ENCODE data around the gene PPP2R3B. TPM values are rescaled to one million over a fixed set of nuclear protein-coding genes. Genes with fewer than 3 reads are reported as not detected.
A peak's percentile ranks its signal among the peaks of the same experiment; 100 is the strongest.

Gene PPP2R3B
- total and polyA plus RNA-seq, 2 of the 13 experiments (the other 11 are each of a cell fraction or from before 2014, with no cell fraction given) = 17.0 to 21.4 TPM

DNA sequence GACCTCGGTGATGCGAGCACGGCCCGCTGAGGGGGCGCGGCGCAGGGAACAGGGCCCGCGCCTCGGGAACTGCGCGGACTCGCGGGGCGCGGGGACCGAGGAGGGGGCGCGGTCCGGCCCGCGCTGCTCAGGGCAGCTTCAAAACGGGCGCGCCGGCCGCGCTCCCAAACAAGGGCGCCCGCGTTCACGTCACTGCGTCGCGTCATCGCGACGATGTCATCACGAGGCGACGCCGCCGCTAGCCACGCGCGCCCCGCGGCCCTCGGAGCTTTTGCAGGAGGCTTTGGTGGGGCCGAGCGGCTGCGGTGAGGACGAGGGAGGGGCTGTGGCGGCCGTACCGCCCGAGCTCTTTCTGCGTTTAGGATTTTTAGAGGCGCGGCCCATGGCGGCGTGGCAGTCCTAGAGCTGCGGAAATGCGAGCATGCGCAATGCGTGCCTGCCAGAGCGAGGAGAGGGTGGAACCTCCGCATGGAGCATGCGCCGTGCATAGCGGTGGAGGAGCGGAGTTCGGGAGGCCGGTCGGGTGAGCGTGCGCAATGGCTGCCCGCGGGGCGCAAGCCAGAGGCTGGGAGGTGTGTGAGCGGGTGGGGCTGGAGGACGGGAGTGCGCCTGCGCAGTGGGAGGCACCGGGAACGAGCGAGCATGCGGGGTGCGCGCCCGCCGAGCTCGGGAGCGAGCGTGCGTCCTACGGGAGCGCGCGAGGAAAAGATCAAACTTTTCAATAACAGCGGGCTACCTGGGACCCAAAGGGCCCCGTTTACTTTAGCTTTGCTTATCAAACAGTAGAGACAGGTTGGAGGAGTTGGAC lies at the start of gene PPP2R3B (continued):
- TF ChIP-seq, protein P1, sequence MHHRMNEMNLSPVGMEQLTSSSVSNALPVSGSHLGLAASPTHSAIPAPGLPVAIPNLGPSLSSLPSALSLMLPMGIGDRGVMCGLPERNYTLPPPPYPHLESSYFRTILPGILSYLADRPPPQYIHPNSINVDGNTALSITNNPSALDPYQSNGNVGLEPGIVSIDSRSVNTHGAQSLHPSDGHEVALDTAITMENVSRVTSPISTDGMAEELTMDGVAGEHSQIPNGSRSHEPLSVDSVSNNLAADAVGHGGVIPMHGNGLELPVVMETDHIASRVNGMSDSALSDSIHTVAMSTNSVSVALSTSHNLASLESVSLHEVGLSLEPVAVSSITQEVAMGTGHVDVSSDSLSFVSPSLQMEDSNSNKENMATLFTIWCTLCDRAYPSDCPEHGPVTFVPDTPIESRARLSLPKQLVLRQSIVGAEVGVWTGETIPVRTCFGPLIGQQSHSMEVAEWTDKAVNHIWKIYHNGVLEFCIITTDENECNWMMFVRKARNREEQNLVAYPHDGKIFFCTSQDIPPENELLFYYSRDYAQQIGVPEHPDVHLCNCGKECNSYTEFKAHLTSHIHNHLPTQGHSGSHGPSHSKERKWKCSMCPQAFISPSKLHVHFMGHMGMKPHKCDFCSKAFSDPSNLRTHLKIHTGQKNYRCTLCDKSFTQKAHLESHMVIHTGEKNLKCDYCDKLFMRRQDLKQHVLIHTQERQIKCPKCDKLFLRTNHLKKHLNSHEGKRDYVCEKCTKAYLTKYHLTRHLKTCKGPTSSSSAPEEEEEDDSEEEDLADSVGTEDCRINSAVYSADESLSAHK (CRISPR knock-in tag; IDR thresholded peaks at IDR 0.05; ENCODE audit: borderline replicate concordance) = 0 out of 2 replicates have a peak, but pooled peaks have one; percentile 56
- TF ChIP-seq, protein P2, sequence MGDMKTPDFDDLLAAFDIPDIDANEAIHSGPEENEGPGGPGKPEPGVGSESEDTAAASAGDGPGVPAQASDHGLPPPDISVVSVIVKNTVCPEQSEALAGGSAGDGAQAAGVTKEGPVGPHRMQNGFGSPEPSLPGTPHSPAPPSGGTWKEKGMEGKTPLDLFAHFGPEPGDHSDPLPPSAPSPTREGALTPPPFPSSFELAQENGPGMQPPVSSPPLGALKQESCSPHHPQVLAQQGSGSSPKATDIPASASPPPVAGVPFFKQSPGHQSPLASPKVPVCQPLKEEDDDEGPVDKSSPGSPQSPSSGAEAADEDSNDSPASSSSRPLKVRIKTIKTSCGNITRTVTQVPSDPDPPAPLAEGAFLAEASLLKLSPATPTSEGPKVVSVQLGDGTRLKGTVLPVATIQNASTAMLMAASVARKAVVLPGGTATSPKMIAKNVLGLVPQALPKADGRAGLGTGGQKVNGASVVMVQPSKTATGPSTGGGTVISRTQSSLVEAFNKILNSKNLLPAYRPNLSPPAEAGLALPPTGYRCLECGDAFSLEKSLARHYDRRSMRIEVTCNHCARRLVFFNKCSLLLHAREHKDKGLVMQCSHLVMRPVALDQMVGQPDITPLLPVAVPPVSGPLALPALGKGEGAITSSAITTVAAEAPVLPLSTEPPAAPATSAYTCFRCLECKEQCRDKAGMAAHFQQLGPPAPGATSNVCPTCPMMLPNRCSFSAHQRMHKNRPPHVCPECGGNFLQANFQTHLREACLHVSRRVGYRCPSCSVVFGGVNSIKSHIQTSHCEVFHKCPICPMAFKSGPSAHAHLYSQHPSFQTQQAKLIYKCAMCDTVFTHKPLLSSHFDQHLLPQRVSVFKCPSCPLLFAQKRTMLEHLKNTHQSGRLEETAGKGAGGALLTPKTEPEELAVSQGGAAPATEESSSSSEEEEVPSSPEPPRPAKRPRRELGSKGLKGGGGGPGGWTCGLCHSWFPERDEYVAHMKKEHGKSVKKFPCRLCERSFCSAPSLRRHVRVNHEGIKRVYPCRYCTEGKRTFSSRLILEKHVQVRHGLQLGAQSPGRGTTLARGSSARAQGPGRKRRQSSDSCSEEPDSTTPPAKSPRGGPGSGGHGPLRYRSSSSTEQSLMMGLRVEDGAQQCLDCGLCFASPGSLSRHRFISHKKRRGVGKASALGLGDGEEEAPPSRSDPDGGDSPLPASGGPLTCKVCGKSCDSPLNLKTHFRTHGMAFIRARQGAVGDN (CRISPR knock-in tag; IDR thresholded peaks at IDR 0.05) = peak; percentile 91
- TF ChIP-seq ZNF501 (CRISPR knock-in tag; IDR thresholded peaks at IDR 0.05) = peak; percentile 75
- peak; percentile 99 for TF ChIP-seq ZFY (CRISPR knock-in tag; IDR thresholded peaks at IDR 0.05)
- TF ChIP-seq, protein P3, sequence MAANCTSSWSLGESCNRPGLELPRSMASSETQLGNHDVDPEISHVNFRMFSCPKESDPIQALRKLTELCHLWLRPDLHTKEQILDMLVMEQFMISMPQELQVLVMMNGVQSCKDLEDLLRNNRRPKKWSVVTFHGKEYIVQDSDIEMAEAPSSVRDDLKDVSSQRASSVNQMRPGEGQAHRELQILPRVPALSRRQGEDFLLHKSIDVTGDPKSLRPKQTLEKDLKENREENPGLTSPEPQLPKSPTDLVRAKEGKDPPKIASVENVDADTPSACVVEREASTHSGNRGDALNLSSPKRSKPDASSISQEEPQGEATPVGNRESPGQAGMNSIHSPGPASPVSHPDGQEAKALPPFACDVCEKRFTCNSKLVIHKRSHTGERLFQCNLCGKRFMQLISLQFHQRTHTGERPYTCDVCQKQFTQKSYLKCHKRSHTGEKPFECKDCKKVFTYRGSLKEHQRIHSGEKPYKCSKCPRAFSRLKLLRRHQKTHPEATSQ (CRISPR knock-in tag; IDR thresholded peaks at IDR 0.05; ENCODE audit: borderline replicate concordance) = no peak
- no peak for TF ChIP-seq MBNL3 (CRISPR knock-in tag; conservative IDR thresholded peaks at IDR 0.05)
- TF ChIP-seq TEAD3 (CRISPR knock-in tag; optimal IDR thresholded peaks at IDR 0.05; ENCODE audit: borderline replicate concordance) = peak; percentile 80
- peak; percentile 64; the same call in 1 of the 2 replicates for TF ChIP-seq SP4 (CRISPR knock-in tag; IDR thresholded peaks at IDR 0.05)
- no peak for TF ChIP-seq TEAD2 (CRISPR knock-in tag; IDR thresholded peaks at IDR 0.05)
- TF ChIP-seq, protein P4, sequence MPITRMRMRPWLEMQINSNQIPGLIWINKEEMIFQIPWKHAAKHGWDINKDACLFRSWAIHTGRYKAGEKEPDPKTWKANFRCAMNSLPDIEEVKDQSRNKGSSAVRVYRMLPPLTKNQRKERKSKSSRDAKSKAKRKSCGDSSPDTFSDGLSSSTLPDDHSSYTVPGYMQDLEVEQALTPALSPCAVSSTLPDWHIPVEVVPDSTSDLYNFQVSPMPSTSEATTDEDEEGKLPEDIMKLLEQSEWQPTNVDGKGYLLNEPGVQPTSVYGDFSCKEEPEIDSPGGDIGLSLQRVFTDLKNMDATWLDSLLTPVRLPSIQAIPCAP (CRISPR knock-in tag; IDR thresholded peaks at IDR 0.05; ENCODE audit: low read depth) = 0 out of 2 replicates have a peak, but pooled peaks have one; percentile 34
- TF ChIP-seq ZNF709 (CRISPR knock-in tag; IDR thresholded peaks at IDR 0.05) = 0 out of 2 replicates have a peak, but pooled peaks have one; percentile 7
- TF ChIP-seq KDM4B (CRISPR knock-in tag; IDR thresholded peaks at IDR 0.05) = 0 out of 2 replicates have a peak, but pooled peaks have one; percentile 19
- 0 out of 2 replicates have a peak, but pooled peaks have one; percentile 36 for TF ChIP-seq ISX (CRISPR knock-in tag; conservative IDR thresholded peaks at IDR 0.05)
- no peak for TF ChIP-seq TAF15 (IDR thresholded peaks at IDR 0.05; ENCODE audit: low read depth, low read length, poor library complexity, severe bottlenecking)
- peak; percentile 80 for TF ChIP-seq ZNF160 (CRISPR knock-in tag; IDR thresholded peaks at IDR 0.05)
- TF ChIP-seq SRF (IDR thresholded peaks at IDR 0.05; ENCODE audit: low read depth, low read length) = peak; percentile 88
- peak; percentile 88 for TF ChIP-seq ZNF333 (CRISPR knock-in tag; IDR thresholded peaks at IDR 0.05; ENCODE audit: borderline replicate concordance)
- no peak for TF ChIP-seq SETDB1 (CRISPR knock-in tag; IDR thresholded peaks at IDR 0.05; ENCODE audit: borderline replicate concordance)
- TF ChIP-seq ZSCAN25 (CRISPR knock-in tag; IDR thresholded peaks at IDR 0.05) = 0 out of 2 replicates have a peak, but pooled peaks have one; percentile 75
- TF ChIP-seq, protein P5, sequence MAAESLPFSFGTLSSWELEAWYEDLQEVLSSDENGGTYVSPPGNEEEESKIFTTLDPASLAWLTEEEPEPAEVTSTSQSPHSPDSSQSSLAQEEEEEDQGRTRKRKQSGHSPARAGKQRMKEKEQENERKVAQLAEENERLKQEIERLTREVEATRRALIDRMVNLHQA (CRISPR knock-in tag; IDR thresholded peaks at IDR 0.05) = no peak

Measured in HepG2 (cell line).